Neural cell (in vitro differentiated cells): ENCODE results near the gene FGD6. TPM values are rescaled to one million over a fixed set of nuclear protein-coding genes. Genes with fewer than 3 reads are reported as not detected.
A peak's percentile ranks its signal among the peaks of the same experiment; 100 is the strongest.

Experiments
- H2AFZ ChIP-seq: fragments of 200-600, 300-800 bp; sonication (generic), shearing (Covaris generic); 2 replicates; pipeline ENCODE4 v1.6.0; 2014; ENCODE audit warnings: low read depth, mild to moderate bottlenecking, antibody characterized with exemption, low read length, moderate library complexity
- H3F3A ChIP-seq: fragments of 200-600 bp; shearing (Covaris generic); 2 replicates; pipeline ENCODE4 v1.6.1; 2016; ENCODE audit warnings: mild to moderate bottlenecking, moderate library complexity, mixed read lengths, antibody characterized with exemption, low read length; ENCODE audit not compliant: insufficient read depth, poor library complexity, severe bottlenecking
- H3K27ac ChIP-seq: fragments of 200-600, 300-800 bp; sonication (generic), shearing (Covaris generic); 2 replicates; pipeline ENCODE4 v1.5.1; 2014; ENCODE audit warnings: mild to moderate bottlenecking, low read length, moderate library complexity
- H3K27me3 ChIP-seq: fragments of 300-800, 200-600 bp; sonication (generic), shearing (Covaris generic); 2 replicates; pipeline ENCODE4 v1.6.0; 2014; ENCODE audit warnings: mild to moderate bottlenecking, low read depth, low read length, moderate library complexity; ENCODE audit not compliant: insufficient read depth
- H3K36me3 ChIP-seq: fragments of 300-800, 200-600 bp; sonication (generic), shearing (Covaris generic); 2 replicates; pipeline ENCODE4 v1.5.1; 2014; ENCODE audit warnings: mild to moderate bottlenecking, antibody characterized with exemption, low read length, moderate library complexity; ENCODE audit not compliant: insufficient read depth
- H3K4me2 ChIP-seq: fragments of 300-800, 200-600 bp; sonication (generic), shearing (Covaris generic); 2 replicates; pipeline ENCODE4 v1.6.0; 2014; ENCODE audit warnings: mild to moderate bottlenecking, low read length
- H3K4me3 ChIP-seq: fragments of 300-800, 200-600 bp; sonication (generic), shearing (Covaris generic); 2 replicates; pipeline ENCODE4 v1.5.1; 2014; ENCODE audit warnings: mild to moderate bottlenecking, low read length, moderate library complexity
- H3K79me2 ChIP-seq: fragments of 200-600 bp; shearing (Covaris generic); replicated peaks from 2 replicates; pipeline ENCODE4 v1.6.0; 2014; ENCODE audit warnings: mild to moderate bottlenecking, low read length, moderate library complexity; ENCODE audit not compliant: insufficient read depth
- H3K9ac ChIP-seq: fragments of 300-800, 200-600 bp; sonication (generic), shearing (Covaris generic); 2 replicates; pipeline ENCODE4 v1.6.1; 2016; ENCODE audit warnings: mild to moderate bottlenecking, low read length, mixed read lengths
- H3K9me2 ChIP-seq: fragments of 200-600 bp; shearing (Covaris generic); 2 replicates; pipeline ENCODE4 v1.6.1; 2016; ENCODE audit warnings: mild to moderate bottlenecking, low read length, mixed read lengths; ENCODE audit not compliant: insufficient read depth
- H3K9me3 ChIP-seq: fragments of 200-600, 300-800 bp; sonication (generic), shearing (Covaris generic); 2 replicates; pipeline ENCODE4 v1.6.1; 2016; ENCODE audit warnings: mild to moderate bottlenecking, mixed run types, low read length, moderate library complexity, mixed read lengths
- H4K20me1 ChIP-seq: fragments of 200-600 bp; shearing (Covaris generic); 2 replicates; pipeline ENCODE4 v1.6.1; 2016; ENCODE audit warnings: mild to moderate bottlenecking, mixed run types; ENCODE audit not compliant: insufficient read depth
- EP300 ChIP-seq: fragments of 450-650 bp; conservative IDR thresholded peaks from 2 replicates; pipeline ENCODE4 v1.6.1; 2014; ENCODE audit warnings: antibody characterized with exemption, mild to moderate bottlenecking, moderate library complexity; ENCODE audit not compliant: poor library complexity, severe bottlenecking
- EZH2 ChIP-seq: fragments of 200-600, 300-800 bp; shearing (Covaris generic), sonication (generic); IDR thresholded peaks from 2 replicates; pipeline ENCODE4 v1.6.1; 2014; ENCODE audit warnings: antibody characterized with exemption, low read length, borderline replicate concordance, mild to moderate bottlenecking; ENCODE audit not compliant: insufficient read depth, poor library complexity, severe bottlenecking
- MXI1 ChIP-seq: fragments of 450-650 bp; conservative IDR thresholded peaks from 2 replicates; pipeline ENCODE4 v1.6.1; 2014; ENCODE audit warnings: antibody characterized with exemption, mild to moderate bottlenecking; ENCODE audit not compliant: poor library complexity, severe bottlenecking
- POLR2AphosphoS5 ChIP-seq: IDR thresholded peaks from 2 replicates; pipeline ENCODE4 v1.6.1; 2012
- RAD21 ChIP-seq: fragments of 450-650 bp; conservative IDR thresholded peaks from 2 replicates; pipeline ENCODE4 v1.6.1; 2014; ENCODE audit warnings: antibody characterized with exemption, mild to moderate bottlenecking, moderate library complexity
- REST ChIP-seq: IDR thresholded peaks from 2 replicates; pipeline ENCODE4 v1.6.1; 2012; ENCODE audit warnings: borderline replicate concordance
- SMC3 ChIP-seq: fragments of 450-650 bp; conservative IDR thresholded peaks from 2 replicates; pipeline ENCODE4 v1.6.1; 2014; ENCODE audit warnings: antibody characterized with exemption, mild to moderate bottlenecking, moderate library complexity; ENCODE audit not compliant: poor library complexity
- TAF1 ChIP-seq: IDR thresholded peaks from 2 replicates; pipeline ENCODE4 v1.6.1; 2012; ENCODE audit warnings: low read depth
- polyA plus RNA-seq: library from polyadenylated mRNA; depleted of rRNA; stranded (reverse); fragments of >200 nt; gene quantifications from 2 replicates; pipeline ENCODE4 v1.2.3, GENCODE V29; 2014
- TF ChIP-seq, protein P1 (sequence below): fragments of 450-650 bp; IDR thresholded peaks from 2 replicates; pipeline ENCODE4 v1.5.1; 2014; ENCODE audit warnings: antibody characterized with exemption, mild to moderate bottlenecking, moderate library complexity; ENCODE audit not compliant: poor library complexity, severe bottlenecking

Gene FGD6
- polyA plus RNA-seq, 1 donor from 2014 or later: 4.6 TPM

DNA sequence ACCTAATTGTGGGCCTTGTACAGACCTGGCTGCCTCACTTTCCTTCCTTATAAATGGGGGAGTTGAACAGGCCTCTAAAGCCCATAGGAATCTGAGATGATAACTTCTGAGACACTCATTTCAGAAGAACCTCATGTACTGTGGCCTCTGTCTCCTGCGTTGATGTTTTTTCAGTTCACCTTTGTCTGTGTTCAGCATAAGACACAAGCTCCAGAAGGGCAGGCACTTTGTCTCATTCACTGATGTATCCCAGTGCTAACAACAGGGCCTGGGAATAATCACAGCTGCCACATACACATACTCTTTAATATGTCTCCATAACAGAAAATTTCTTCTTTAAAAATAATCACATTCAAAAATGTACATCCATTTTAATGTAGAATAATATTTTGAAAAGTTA, 3.3 kb downstream of the FGD6 start:
- no peak for TF ChIP-seq REST
- no peak for TF ChIP-seq EP300
- TF ChIP-seq POLR2AphosphoS5: no peak
- H3K9ac ChIP-seq: no peak overlapping the region
- peak overlapping the region; percentile 31 for H3K4me3 ChIP-seq
- no peaks in the 10 kb centered on the region for H3K36me3 ChIP-seq
- no peaks in the 10 kb centered on the region for H3K9me3 ChIP-seq
- no peaks in the 10 kb centered on the region for H3K27me3 ChIP-seq
- H3K9me2 ChIP-seq: no peaks in the 10 kb centered on the region
- no peak overlapping the region for H3K27ac ChIP-seq
- H3F3A ChIP-seq: peaks cover 4% of the 10 kb centered on the region
- peaks cover 59% of the 10 kb centered on the region for H3K79me2 ChIP-seq
- no peak overlapping the region for H2AFZ ChIP-seq
- no peak overlapping the region for H3K4me2 ChIP-seq
- H4K20me1 ChIP-seq: no peaks in the 10 kb centered on the region

GRCh38 chr12:95213119-95213518, 4.1 kb downstream of the FGD6 start:
- Histone ChIP-seq H3K4me2 (no peak overlapping the region), H3K9ac (no peak overlapping the region), H2AFZ (no peak overlapping the region), H3K27me3 (no peaks in the 10 kb centered on the region), H3K79me2 (peaks cover 59% of the 10 kb centered on the region), H3K36me3 (no peaks in the 10 kb centered on the region), H3F3A (no peaks in the 10 kb centered on the region), H3K9me3 (no peaks in the 10 kb centered on the region), H3K4me3 (no peak overlapping the region), H3K27ac (no peak overlapping the region), H3K9me2 (no peaks in the 10 kb centered on the region), H4K20me1 (no peaks in the 10 kb centered on the region)
- TF ChIP-seq POLR2AphosphoS5: no peak
- no peak for TF ChIP-seq EP300
- TF ChIP-seq MXI1: no peak
- TF ChIP-seq EZH2: no peak
- TF ChIP-seq REST: no peak
- TF ChIP-seq TAF1: no peak
- TF ChIP-seq SMC3: no peak
- TF ChIP-seq, protein P1, sequence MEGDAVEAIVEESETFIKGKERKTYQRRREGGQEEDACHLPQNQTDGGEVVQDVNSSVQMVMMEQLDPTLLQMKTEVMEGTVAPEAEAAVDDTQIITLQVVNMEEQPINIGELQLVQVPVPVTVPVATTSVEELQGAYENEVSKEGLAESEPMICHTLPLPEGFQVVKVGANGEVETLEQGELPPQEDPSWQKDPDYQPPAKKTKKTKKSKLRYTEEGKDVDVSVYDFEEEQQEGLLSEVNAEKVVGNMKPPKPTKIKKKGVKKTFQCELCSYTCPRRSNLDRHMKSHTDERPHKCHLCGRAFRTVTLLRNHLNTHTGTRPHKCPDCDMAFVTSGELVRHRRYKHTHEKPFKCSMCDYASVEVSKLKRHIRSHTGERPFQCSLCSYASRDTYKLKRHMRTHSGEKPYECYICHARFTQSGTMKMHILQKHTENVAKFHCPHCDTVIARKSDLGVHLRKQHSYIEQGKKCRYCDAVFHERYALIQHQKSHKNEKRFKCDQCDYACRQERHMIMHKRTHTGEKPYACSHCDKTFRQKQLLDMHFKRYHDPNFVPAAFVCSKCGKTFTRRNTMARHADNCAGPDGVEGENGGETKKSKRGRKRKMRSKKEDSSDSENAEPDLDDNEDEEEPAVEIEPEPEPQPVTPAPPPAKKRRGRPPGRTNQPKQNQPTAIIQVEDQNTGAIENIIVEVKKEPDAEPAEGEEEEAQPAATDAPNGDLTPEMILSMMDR: no peak
- TF ChIP-seq RAD21: no peak
